PFSK-1 (cell line): ENCODE measurements around the gene PTPRT.

Source experiments
- FOXP2 ChIP-seq: optimal IDR thresholded peaks from 2 replicates; pipeline ENCODE3; 2011; ENCODE audit warnings: borderline replicate concordance, control low read depth, inconsistent platforms; ENCODE audit not compliant: insufficient read depth; ENCODE audit errors: extremely low read length, extremely low read depth
- POLR2AphosphoS5 ChIP-seq: IDR thresholded peaks from 2 replicates; pipeline ENCODE4 v1.6.1; 2012; ENCODE audit warnings: low read depth, mild to moderate bottlenecking, control low read depth, low read length, moderate library complexity
- REST ChIP-seq, 2 experiments: IDR thresholded peaks; 2 replicates each; pipeline versions ENCODE4 v1.6.1 to v1.8.0; 2011 to 2012; ENCODE audit warnings: low read depth in 2 of 2, low read length in 2 of 2, control low read depth in 1 of 2, inconsistent platforms in 1 of 2, mild to moderate bottlenecking in 1 of 2, moderate library complexity in 1 of 2; ENCODE audit not compliant: insufficient read depth in 1 of 2
- SIN3A ChIP-seq: IDR thresholded peaks from 2 replicates; pipeline ENCODE4 v1.6.1; 2012; ENCODE audit warnings: mild to moderate bottlenecking, low read length, moderate library complexity, borderline replicate concordance; ENCODE audit not compliant: insufficient read depth
- TAF1 ChIP-seq: IDR thresholded peaks from 2 replicates; pipeline ENCODE4 v1.6.1; 2012; ENCODE audit warnings: low read length, control low read depth, borderline replicate concordance; ENCODE audit not compliant: insufficient read depth

The PTPRT gene

GRCh38 chr20:42159808-42160207 is 1029.9 kb downstream of the PTPRT start:
- no peak for TF ChIP-seq REST (IDR thresholded peaks at IDR 0.05; ENCODE audit: insufficient read depth in 1 of 2, low read depth in 2 of 2, low read length in 2 of 2)
- no peak for TF ChIP-seq SIN3A
- TF ChIP-seq FOXP2, result no peak
- TF ChIP-seq TAF1, result no peak
- TF ChIP-seq POLR2AphosphoS5, result no peak

GRCh38 chr20:42158272-42158671 is 1031.4 kb downstream of the PTPRT start:
- no peak for TF ChIP-seq SIN3A
- no peak for TF ChIP-seq TAF1
- TF ChIP-seq REST (IDR thresholded peaks at IDR 0.05; ENCODE audit: insufficient read depth in 1 of 2, low read depth in 2 of 2, low read length in 2 of 2), result no peak
- TF ChIP-seq POLR2AphosphoS5, result no peak
- TF ChIP-seq FOXP2, result no peak

DNA sequence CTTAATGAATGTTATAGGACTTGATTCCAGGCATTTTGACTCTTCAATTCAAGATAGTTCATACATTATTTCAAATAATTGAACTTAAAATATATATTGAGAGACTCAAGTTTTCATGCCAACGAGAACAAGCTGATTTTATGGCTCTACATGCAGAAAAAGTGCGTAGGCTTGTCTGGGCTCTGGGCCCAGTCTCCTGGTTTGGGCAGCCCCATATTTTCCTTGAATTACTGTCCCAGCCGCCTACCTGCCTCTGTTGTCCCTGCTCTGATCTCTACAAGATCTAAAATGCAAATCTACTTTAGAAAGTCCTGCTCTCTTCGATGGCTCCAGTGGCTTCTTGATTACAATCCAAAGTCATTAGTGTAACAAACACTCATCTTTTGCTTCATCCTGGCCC is 1034.1 kb downstream of the PTPRT start:
- TF ChIP-seq POLR2AphosphoS5, result no peak
- no peak for TF ChIP-seq SIN3A
- no peak for TF ChIP-seq FOXP2
- no peak for TF ChIP-seq REST (IDR thresholded peaks at IDR 0.05; ENCODE audit: insufficient read depth in 1 of 2, low read depth in 2 of 2, low read length in 2 of 2)
- TF ChIP-seq TAF1, result no peak

GRCh38 chr20:42152575-42152974 is 1037.1 kb downstream of the PTPRT start:
- TF ChIP-seq TAF1 (no peak), FOXP2 (no peak), REST (IDR thresholded peaks at IDR 0.05; ENCODE audit: insufficient read depth in 1 of 2, low read depth in 2 of 2, low read length in 2 of 2) (no peak), SIN3A (no peak), POLR2AphosphoS5 (no peak)

- TF ChIP-seq REST (IDR thresholded peaks at IDR 0.05; ENCODE audit: insufficient read depth in 1 of 2, low read depth in 2 of 2, low read length in 2 of 2) (no peak), TAF1 (no peak), SIN3A (no peak), POLR2AphosphoS5 (no peak), FOXP2 (no peak)
Measured at GRCh38 chr20:42150230-42150629, 1039.5 kb downstream of the PTPRT start.
